ENCODE measurements around the gene CAPN5.
A peak's percentile ranks its signal among the peaks of the same experiment; 100 is the strongest.

CAPN5 gene

GRCh38 chr11:77174559-77174958 is 107.8 kb downstream of the CAPN5 start:
- Histone ChIP-seq H3K36me3 (ENCODE audit: control insufficient read depth in 1 of 2, insufficient read depth in 2 of 2, low read length in 2 of 2) (no peaks in the 10 kb centered on the region), H3K9ac (ENCODE audit: low read depth in 1 of 2, low read length in 2 of 2) (no peak overlapping the region), H3K4me3 (ENCODE audit: low read depth in 1 of 2, low read length in 2 of 2) (no peak overlapping the region), H3K9me3 (ENCODE audit: control insufficient read depth in 1 of 2, low read length in 2 of 2) (no peaks in the 10 kb centered on the region), H3K27ac (ENCODE audit: low read depth, low read length) (no peak overlapping the region), H3K27me3 (ENCODE audit: control insufficient read depth in 1 of 2, insufficient read depth in 2 of 2, low read length in 2 of 2) (no peaks in the 10 kb centered on the region), H3K4me1 (ENCODE audit: control insufficient read depth in 1 of 2, insufficient read depth in 2 of 2, low read length in 2 of 2) (no peaks in the 10 kb centered on the region)

DNA sequence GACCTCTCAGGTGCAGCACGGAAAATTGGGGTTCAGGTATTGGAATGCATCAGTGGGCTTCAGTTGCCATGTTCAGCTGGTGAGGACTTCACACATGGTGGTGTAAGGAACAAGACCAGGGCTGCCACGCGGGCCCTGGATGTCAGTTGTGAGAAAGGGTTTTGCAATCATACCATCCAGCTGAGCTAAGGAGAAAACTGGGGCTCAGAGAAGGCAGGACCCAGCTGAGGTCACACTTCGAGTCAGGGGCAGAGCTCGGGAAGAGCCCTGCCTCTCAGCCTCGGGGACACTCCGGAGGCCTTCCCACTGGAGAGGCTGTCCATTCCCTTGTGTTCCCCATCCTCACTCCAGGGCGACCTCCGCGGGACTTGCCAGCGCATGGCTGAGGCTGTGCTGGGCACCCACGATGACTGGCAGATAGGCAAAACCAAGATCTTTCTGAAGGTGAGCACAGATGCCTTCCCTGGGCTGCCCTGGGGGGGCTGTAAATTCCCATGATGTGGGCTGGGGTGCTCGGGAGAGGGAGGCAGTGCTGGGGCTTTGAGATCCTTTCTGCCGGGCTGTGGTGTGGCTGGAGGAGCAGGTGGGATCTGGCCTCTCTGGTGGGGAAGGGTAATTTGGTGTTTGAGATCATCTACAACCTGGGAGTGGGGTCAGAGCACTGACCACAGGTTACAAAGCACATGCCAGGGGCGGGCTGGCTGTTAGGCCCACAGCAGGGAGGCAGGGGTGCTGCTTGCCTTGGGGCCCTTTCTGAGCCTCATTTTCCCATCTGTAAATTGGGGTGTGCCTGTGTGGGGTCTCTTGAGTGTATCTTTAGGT is 108.5 kb downstream of the CAPN5 start:
- Histone ChIP-seq H3K4me1 (ENCODE audit: control insufficient read depth in 1 of 2, insufficient read depth in 2 of 2, low read length in 2 of 2) (no peaks in the 10 kb centered on the region), H3K27ac (ENCODE audit: low read depth, low read length) (no peak overlapping the region), H3K4me3 (ENCODE audit: low read depth in 1 of 2, low read length in 2 of 2) (peak overlapping the region in 1 of 2 donors; percentile 15), H3K9ac (ENCODE audit: low read depth in 1 of 2, low read length in 2 of 2) (no peak overlapping the region), H3K36me3 (ENCODE audit: control insufficient read depth in 1 of 2, insufficient read depth in 2 of 2, low read length in 2 of 2) (no peaks in the 10 kb centered on the region), H3K27me3 (ENCODE audit: control insufficient read depth in 1 of 2, insufficient read depth in 2 of 2, low read length in 2 of 2) (no peaks in the 10 kb centered on the region), H3K9me3 (ENCODE audit: control insufficient read depth in 1 of 2, low read length in 2 of 2) (no peaks in the 10 kb centered on the region)
